ENCODE results near the gene CD36.

GRCh38 chr7:80721883-80722615 is 83.6 kb downstream of the CD36 start:
- no peak for TF ChIP-seq CTCF (IDR thresholded peaks at IDR 0.05; ENCODE audit: low read length)
- TF ChIP-seq EZH2phosphoT487 (IDR thresholded peaks at IDR 0.05; ENCODE audit: low read length), result no peak

Measured in MM.1S (cell line).